Astrocyte (in vitro differentiated cells and primary cell): Measurements from ENCODE around the gene RPAP3.

Source experiments
- CTCF ChIP-seq: IDR thresholded peaks from 2 replicates; pipeline ENCODE4 v1.5.1; 2011; ENCODE audit warnings: low read depth, mild to moderate bottlenecking, inconsistent platforms, low read length, moderate library complexity; ENCODE audit not compliant: insufficient read depth
- EZH2 ChIP-seq: IDR thresholded peaks from 2 replicates; pipeline ENCODE4 v1.6.1; 2012; ENCODE audit warnings: mild to moderate bottlenecking, low read length, inconsistent platforms; ENCODE audit not compliant: insufficient read depth

- TF ChIP-seq CTCF = no peak
- no peak for TF ChIP-seq EZH2
These were observed 7.8 kb downstream of the RPAP3 start for GRCh38 chr12:47698055-47698454.
